ENCODE data around the gene HVCN1.

Gene HVCN1

GRCh38 chr12:110616471-110617115, 72.3 kb downstream of the HVCN1 start:
- DNase-seq (ENCODE audit: low spot score), result no peak

- DNase-seq (ENCODE audit: low spot score), result no peak
Observed at GRCh38 chr12:110615171-110615570, 73.7 kb downstream of the HVCN1 start.

GRCh38 chr12:110613771-110614684, 74.9 kb downstream of the HVCN1 start, which contains the start of gene TCTN1:
Gene TCTN1 (plus strand): TSS chr12:110614129. CDS start chr12:110614183, 54 bp downstream.
- DNase-seq (ENCODE audit: low spot score), result peak; percentile 92

GRCh38 chr12:110613071-110613770, 75.7 kb downstream of the HVCN1 start:
- DNase-seq (ENCODE audit: low spot score), result no peak

GRCh38 chr12:110606253-110606611, 82.7 kb downstream of the HVCN1 start:
- DNase-seq (ENCODE audit: low spot score), result no peak

GRCh38 chr12:110602085-110602814, 86.7 kb downstream of the HVCN1 start:
- DNase-seq (ENCODE audit: low spot score), result peak; percentile 66

GRCh38 chr12:110600254-110600653, 88.7 kb downstream of the HVCN1 start:
- no peak for DNase-seq (ENCODE audit: low spot score)

- DNase-seq (ENCODE audit: low spot score), result no peak
Observed at GRCh38 chr12:110599334-110599733, 89.6 kb downstream of the HVCN1 start.

All from HuH-7.5 (cell line).